HepG2 (cell line): ENCODE results near the gene RECQL5. TPM values are rescaled to one million over a fixed set of nuclear protein-coding genes. Genes with fewer than 3 reads are reported as not detected.
A peak's percentile ranks its signal among the peaks of the same experiment; 100 is the strongest.

Experiments used
- ATRX ChIP-seq: sonication (generic); formaldehyde crosslinking; IDR thresholded peaks from 2 replicates; pipeline ENCODE4 v1.4.0; 2020; ENCODE audit warnings: missing genetic modification reagents, borderline replicate concordance
- KDM1A ChIP-seq: IDR thresholded peaks from 2 replicates; pipeline ENCODE4 v1.6.1; 2016; ENCODE audit warnings: missing compliant biosample characterization
- MIER3 ChIP-seq: IDR thresholded peaks from 2 replicates; pipeline ENCODE4 v1.6.1; 2016; ENCODE audit warnings: missing compliant biosample characterization, borderline replicate concordance
- MLLT10 ChIP-seq: sonication (generic); formaldehyde crosslinking; IDR thresholded peaks from 2 replicates; pipeline ENCODE4 v1.4.0; 2020; ENCODE audit warnings: missing genetic modification reagents
- PAF1 ChIP-seq: IDR thresholded peaks from 2 replicates; pipeline ENCODE4 v1.6.1; 2016; ENCODE audit warnings: missing genetic modification reagents, missing compliant biosample characterization
- PHB2 ChIP-seq: fragments of 450-650 bp; IDR thresholded peaks from 2 replicates; pipeline ENCODE4 v1.6.1; 2018; ENCODE audit not compliant: partially characterized antibody
- RNF2 ChIP-seq: fragments of 450-650 bp; conservative IDR thresholded peaks from 2 replicates; pipeline ENCODE4 v1.6.1; 2016; ENCODE audit warnings: low read depth
- STAG1 ChIP-seq: sonication (generic); formaldehyde crosslinking; IDR thresholded peaks from 2 replicates; pipeline ENCODE4 v1.4.0; 2020; ENCODE audit warnings: missing genetic modification reagents
- XRCC5 ChIP-seq: fragments of 200-400 bp; formaldehyde crosslinking; optimal IDR thresholded peaks from 2 replicates; pipeline ENCODE3; 2017; ENCODE audit warnings: mild to moderate bottlenecking, low read length
- ZC3H13 ChIP-seq: sonication (generic); formaldehyde crosslinking; IDR thresholded peaks from 2 replicates; pipeline ENCODE4 v1.8.1; 2023; ENCODE audit warnings: mild to moderate bottlenecking, missing genetic modification reagents, moderate library complexity
- ZHX1 ChIP-seq: sonication (generic); formaldehyde crosslinking; IDR thresholded peaks from 2 replicates; pipeline ENCODE4 v1.8.1; 2022; ENCODE audit warnings: low read depth, mild to moderate bottlenecking, missing genetic modification reagents
- ZKSCAN1 ChIP-seq: fragments of 150-350 bp; IDR thresholded peaks from 2 replicates; pipeline ENCODE4 v1.6.1; 2014; ENCODE audit warnings: low read length
- ZKSCAN8 ChIP-seq: IDR thresholded peaks from 2 replicates; pipeline ENCODE4 v1.6.1; 2016; ENCODE audit warnings: borderline replicate concordance, missing genetic modification reagents, missing compliant biosample characterization
- ZNF333 ChIP-seq: sonication (generic); formaldehyde crosslinking; IDR thresholded peaks from 2 replicates; pipeline ENCODE4 v1.4.0; 2020; ENCODE audit warnings: mild to moderate bottlenecking, missing genetic modification reagents, borderline replicate concordance
- ZNF44 ChIP-seq: sonication (generic); formaldehyde crosslinking; IDR thresholded peaks from 2 replicates; pipeline ENCODE4 v1.5.1; 2020; ENCODE audit warnings: mild to moderate bottlenecking, missing genetic modification reagents
- ZNF501 ChIP-seq: sonication (generic); formaldehyde crosslinking; IDR thresholded peaks from 2 replicates; pipeline ENCODE4 v1.5.1; 2020; ENCODE audit warnings: mild to moderate bottlenecking, moderate library complexity, missing genetic modification reagents
- ZNF503 ChIP-seq: sonication (generic); formaldehyde crosslinking; IDR thresholded peaks from 2 replicates; pipeline ENCODE4 v1.4.0; 2020; ENCODE audit warnings: missing genetic modification reagents
- ZNF740 ChIP-seq: sonication (generic); formaldehyde crosslinking; IDR thresholded peaks from 2 replicates; pipeline ENCODE4 v1.4.0; 2020; ENCODE audit warnings: missing genetic modification reagents
- ZNF75D ChIP-seq: sonication (generic); formaldehyde crosslinking; IDR thresholded peaks from 2 replicates; pipeline ENCODE4 v1.8.1; 2023; ENCODE audit warnings: missing genetic modification reagents, mild to moderate bottlenecking, borderline replicate concordance
- polyA plus RNA-seq, 8 experiments: library from polyadenylated mRNA; depleted of rRNA in 3 of 8; stranded (reverse) in 7 of 8; unstranded in 1 of 8; fragments of >200 nt; fragmentation: Illumina TruSeq in 4 of 8; extraction: Trizol in 4 of 8; gene quantifications; 2 replicates each; pipeline versions ENCODE4 v1.2.1 to v1.2.3, GENCODE V29; 2011 to 2016; ENCODE audit warnings: low read depth in 4 of 8, missing spikeins in 1 of 8, mixed read lengths in 1 of 8; ENCODE audit not compliant: insufficient read depth in 1 of 8
- total RNA-seq, 5 experiments: library from RNA; depleted of rRNA; stranded (reverse); fragments of >200 nt; fragmentation: Illumina TruSeq; extraction: Trizol; gene quantifications; 2 replicates each; pipeline ENCODE4 v1.2.3, GENCODE V29; 2016; ENCODE audit warnings: low read depth in 1 of 5
- TF ChIP-seq, protein P1 (sequence below): sonication (generic); formaldehyde crosslinking; IDR thresholded peaks from 2 replicates; pipeline ENCODE4 v1.4.0; 2020; ENCODE audit warnings: missing genetic modification reagents
- TF ChIP-seq, protein P2 (sequence below): sonication (generic); formaldehyde crosslinking; IDR thresholded peaks from 2 replicates; pipeline ENCODE4 v1.8.0; 2022; ENCODE audit warnings: missing genetic modification reagents, mild to moderate bottlenecking, inconsistent platforms, borderline replicate concordance
- TF ChIP-seq, protein P3 (sequence below): sonication (generic); formaldehyde crosslinking; IDR thresholded peaks from 2 replicates; pipeline ENCODE4 v1.4.0; 2020; ENCODE audit warnings: missing genetic modification reagents

The RECQL5 gene
- total and polyA plus RNA-seq, 2 of the 13 experiments (the other 11 are each of a cell fraction or from before 2014, with no cell fraction given), result 27.7 to 32.0 TPM

- TF ChIP-seq XRCC5 (peak; percentile 77), ZKSCAN8 (CRISPR knock-in tag) (no peak), ZKSCAN1 (no peak), ZC3H13 (no peak), RNF2 (peak; percentile 36; the same call in 1 of the 2 replicates), ZNF501 (CRISPR knock-in tag) (peak; percentile 99), ZNF333 (CRISPR knock-in tag) (peak; percentile 75; the same call in 1 of the 2 replicates), STAG1 (CRISPR knock-in tag) (no peak; the same call in 1 of the 2 replicates), MLLT10 (CRISPR knock-in tag) (no peak), ZNF44 (CRISPR knock-in tag) (peak; percentile 97), ZNF740 (peak; percentile 26; the same call in 1 of the 2 replicates), ZNF503 (CRISPR knock-in tag) (no peak), ZHX1 (peak; percentile 70; the same call in 1 of the 2 replicates), PHB2 (no peak), MIER3 (CRISPR knock-in tag) (no peak; the same call in none of the 2 replicates), KDM1A (no peak), ZNF75D (CRISPR knock-in tag) (no peak), PAF1 (CRISPR knock-in tag) (no peak), ATRX (CRISPR knock-in tag) (no peak)
- TF ChIP-seq, protein P1, sequence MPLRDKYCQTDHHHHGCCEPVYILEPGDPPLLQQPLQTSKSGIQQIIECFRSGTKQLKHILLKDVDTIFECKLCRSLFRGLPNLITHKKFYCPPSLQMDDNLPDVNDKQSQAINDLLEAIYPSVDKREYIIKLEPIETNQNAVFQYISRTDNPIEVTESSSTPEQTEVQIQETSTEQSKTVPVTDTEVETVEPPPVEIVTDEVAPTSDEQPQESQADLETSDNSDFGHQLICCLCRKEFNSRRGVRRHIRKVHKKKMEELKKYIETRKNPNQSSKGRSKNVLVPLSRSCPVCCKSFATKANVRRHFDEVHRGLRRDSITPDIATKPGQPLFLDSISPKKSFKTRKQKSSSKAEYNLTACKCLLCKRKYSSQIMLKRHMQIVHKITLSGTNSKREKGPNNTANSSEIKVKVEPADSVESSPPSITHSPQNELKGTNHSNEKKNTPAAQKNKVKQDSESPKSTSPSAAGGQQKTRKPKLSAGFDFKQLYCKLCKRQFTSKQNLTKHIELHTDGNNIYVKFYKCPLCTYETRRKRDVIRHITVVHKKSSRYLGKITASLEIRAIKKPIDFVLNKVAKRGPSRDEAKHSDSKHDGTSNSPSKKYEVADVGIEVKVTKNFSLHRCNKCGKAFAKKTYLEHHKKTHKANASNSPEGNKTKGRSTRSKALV, result no peak
- TF ChIP-seq, protein P2, sequence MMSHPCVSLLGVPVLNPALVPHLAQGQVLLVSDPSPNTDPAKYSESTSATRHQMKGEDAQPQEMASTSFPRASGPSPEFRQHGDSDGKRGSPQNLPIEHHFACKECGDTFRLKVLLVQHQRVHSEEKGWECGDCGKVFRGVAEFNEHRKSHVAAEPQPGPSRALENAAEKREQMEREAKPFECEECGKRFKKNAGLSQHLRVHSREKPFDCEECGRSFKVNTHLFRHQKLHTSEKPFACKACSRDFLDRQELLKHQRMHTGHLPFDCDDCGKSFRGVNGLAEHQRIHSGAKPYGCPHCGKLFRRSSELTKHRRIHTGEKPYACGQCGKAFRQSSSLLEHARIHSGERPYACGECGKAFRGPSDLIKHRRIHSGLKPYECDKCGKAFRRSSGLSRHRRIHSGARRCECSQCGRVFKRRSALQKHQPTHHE (CRISPR knock-in tag), result no peak
- TF ChIP-seq, protein P3, sequence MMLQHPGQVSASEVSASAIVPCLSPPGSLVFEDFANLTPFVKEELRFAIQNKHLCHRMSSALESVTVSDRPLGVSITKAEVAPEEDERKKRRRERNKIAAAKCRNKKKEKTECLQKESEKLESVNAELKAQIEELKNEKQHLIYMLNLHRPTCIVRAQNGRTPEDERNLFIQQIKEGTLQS, result no peak
These were observed at the start of gene RECQL5, which contains the start of gene SAP30BP (continued) for GRCh38 chr17:75666959-75667790.
